IMR-90 (cell line): ENCODE results near the gene LHFPL6. TPM values are rescaled to one million over a fixed set of nuclear protein-coding genes. Genes with fewer than 3 reads are reported as not detected.

Experiments used
- ATAC-seq: fragments of 200-7000 bp; cut with Tn5 transposase; 2 replicates; pipeline ENCODE4 v1.9.1; 2020; ENCODE audit warnings: low read depth, mild to moderate bottlenecking, moderate library complexity
- BruUV-seq: library from RNA; stranded (reverse); fragments of 400-500 nt; replicated peaks from 2 replicates; lab custom pipeline; 2021; lab: Mats Ljungman, UMichigan
- CTCF ChIA-PET: fragments of 300-600 bp; formaldehyde crosslinking; extraction: SDS; loops from one replicate; lab custom pipeline; 2021; ENCODE audit warnings: antibody characterized with exemption; lab: Yijun Ruan, JAX
- POLR2A ChIA-PET: fragments of 300-600 bp; sonication (Branson Sonifier 250); formaldehyde crosslinking; loops from one replicate; lab custom pipeline; 2022; ENCODE audit warnings: antibody characterized with exemption; ENCODE audit not compliant: unreplicated experiment; lab: Charles Lee
- DNase-seq: peaks from one replicate; pipeline ENCODE4 v3.0.0; 2013
- H2AFZ ChIP-seq: replicated peaks from 2 replicates; pipeline ENCODE3; 2013; ENCODE audit warnings: low read length, mild to moderate bottlenecking; ENCODE audit not compliant: poor library complexity
- H2AK5ac ChIP-seq: 2 replicates; pipeline ENCODE4 v1.6.1; 2013; ENCODE audit warnings: low read depth, low read length, inconsistent platforms
- H2AK9ac ChIP-seq: replicated peaks from 2 replicates; pipeline ENCODE3; 2013; ENCODE audit warnings: mild to moderate bottlenecking, low read depth, low read length, moderate library complexity; ENCODE audit not compliant: poor library complexity
- H2BK120ac ChIP-seq: 2 replicates; pipeline ENCODE4 v1.6.1; 2013; ENCODE audit warnings: low read depth, low read length, inconsistent platforms
- H2BK15ac ChIP-seq: 3 replicates; pipeline ENCODE4 v1.6.1; 2013; ENCODE audit warnings: low read depth, low read length, inconsistent platforms
- H2BK20ac ChIP-seq: 2 replicates; pipeline ENCODE4 v1.6.1; 2013; ENCODE audit warnings: low read depth, mild to moderate bottlenecking, inconsistent platforms, low read length, moderate library complexity
- H2BK5ac ChIP-seq: 2 replicates; pipeline ENCODE4 v1.6.1; 2013; ENCODE audit warnings: mild to moderate bottlenecking, low read depth, low read length, inconsistent platforms; ENCODE audit not compliant: poor library complexity, severe bottlenecking
- H3K14ac ChIP-seq: replicated peaks from 2 replicates; pipeline ENCODE4 v1.6.1; 2013; ENCODE audit warnings: low read depth, low read length, inconsistent platforms
- H3K18ac ChIP-seq: 2 replicates; pipeline ENCODE4 v1.6.1; 2013; ENCODE audit warnings: low read depth, low read length, control low read depth
- H3K23ac ChIP-seq: 2 replicates; pipeline ENCODE4 v1.6.1; 2013; ENCODE audit warnings: low read depth, low read length, inconsistent platforms
- H3K27ac ChIP-seq: 2 replicates; pipeline ENCODE4 v1.5.1; 2013; ENCODE audit warnings: mild to moderate bottlenecking, control low read depth, low read length; ENCODE audit not compliant: insufficient read depth
- H3K27me3 ChIP-seq: 2 replicates; pipeline ENCODE4 v1.6.1; 2013; ENCODE audit warnings: low read length; ENCODE audit not compliant: control insufficient read depth, insufficient read depth
- H3K36me3 ChIP-seq: 2 replicates; pipeline ENCODE4 v1.6.1; 2013; ENCODE audit warnings: low read length, mixed read lengths; ENCODE audit not compliant: control insufficient read depth, insufficient read depth
- H3K4ac ChIP-seq: 2 replicates; pipeline ENCODE4 v1.6.1; 2013; ENCODE audit warnings: low read depth, low read length, inconsistent platforms
- H3K4me1 ChIP-seq: 2 replicates; pipeline ENCODE4 v1.6.1; 2013; ENCODE audit warnings: low read length, mixed read lengths; ENCODE audit not compliant: control insufficient read depth, insufficient read depth
- H3K4me2 ChIP-seq: 2 replicates; pipeline ENCODE4 v1.6.1; 2013; ENCODE audit warnings: low read depth, mild to moderate bottlenecking, control low read depth, low read length, moderate library complexity
- H3K4me3 ChIP-seq: 2 replicates; pipeline ENCODE4 v1.5.1; 2013; ENCODE audit warnings: low read depth, mild to moderate bottlenecking, control low read depth, low read length, moderate library complexity; ENCODE audit not compliant: insufficient read depth
- H3K56ac ChIP-seq: 2 replicates; pipeline ENCODE4 v1.6.1; 2013; ENCODE audit warnings: low read length, inconsistent platforms; ENCODE audit not compliant: insufficient read depth; ENCODE audit errors: extremely low read depth
- H3K79me1 ChIP-seq, 2 experiments: 2 replicates each; pipeline ENCODE4 v1.6.1; 2013; ENCODE audit warnings: low read length in 2 of 2, inconsistent platforms in 1 of 2, low read depth in 1 of 2
- H3K9ac ChIP-seq: 2 replicates; pipeline ENCODE4 v1.6.1; 2013; ENCODE audit warnings: low read depth, low read length, control low read depth
- H3K9me1 ChIP-seq: 2 replicates; pipeline ENCODE4 v1.6.1; 2013; ENCODE audit warnings: low read length, inconsistent platforms; ENCODE audit not compliant: insufficient read depth
- H3K9me3 ChIP-seq: 2 replicates; pipeline ENCODE4 v1.6.1; 2013; ENCODE audit warnings: low read length; ENCODE audit not compliant: control insufficient read depth, insufficient read depth
- H4K20me1 ChIP-seq: 2 replicates; pipeline ENCODE4 v1.6.1; 2013; ENCODE audit warnings: low read length, inconsistent platforms; ENCODE audit not compliant: insufficient read depth
- H4K5ac ChIP-seq: 2 replicates; pipeline ENCODE4 v1.6.1; 2013; ENCODE audit warnings: mild to moderate bottlenecking, low read depth, low read length, control low read depth
- H4K8ac ChIP-seq, 2 experiments: 2 replicates each; pipeline ENCODE4 v1.6.1; 2013; ENCODE audit warnings: low read depth in 2 of 2, low read length in 2 of 2, control low read depth in 1 of 2, inconsistent platforms in 1 of 2
- H4K91ac ChIP-seq: 2 replicates; pipeline ENCODE4 v1.6.1; 2013; ENCODE audit warnings: low read depth, low read length, inconsistent platforms; ENCODE audit not compliant: insufficient read depth
- POLR2A ChIP-seq: IDR thresholded peaks from 2 replicates; pipeline ENCODE4 v1.6.1; 2012; ENCODE audit warnings: mild to moderate bottlenecking, low read depth, low read length
- RCOR1 ChIP-seq: IDR thresholded peaks from 2 replicates; pipeline ENCODE4 v1.6.1; 2012; ENCODE audit warnings: mild to moderate bottlenecking, low read length, improper control_type of control experiment; ENCODE audit not compliant: insufficient replicate concordance
- WGBS, 2 experiments: methylation state at CpG; one replicate each; pipeline versions ENCODE4 v1.1.5 to v1.1.7; 2013; ENCODE audit warnings: missing lambda C conversion rate in 2 of 2; ENCODE audit not compliant: insufficient read length in 1 of 2; ENCODE audit errors: extremely low coverage in 2 of 2; 5-methylcytosine and 5-hydroxymethylcytosine counted together
- dilution Hi-C: fragments of 300-500 bp; cut with HindIII; formaldehyde crosslinking; loops from one replicate; pipeline ENCODE4 v1.14.3; 2018; ENCODE audit warnings: low sequenced_read_pairs; ENCODE audit not compliant: unreplicated experiment
- in situ Hi-C: fragments of 300-500 bp; cut with MboI; formaldehyde crosslinking; loops from 3 replicates; pipeline ENCODE4 v1.14.3; 2019; ENCODE audit warnings: low sequenced_read_pairs, inconsistent platforms, mixed read lengths
- intact Hi-C: fragments of 100-400 bp; cut with micrococcal nuclease; formaldehyde crosslinking; loops from 2 replicates; pipeline ENCODE4 v1.10.0; 2022
- polyA plus RNA-seq, 3 experiments: library from polyadenylated mRNA; depleted of rRNA; stranded (reverse); fragments of >200 nt; gene quantifications; 2 replicates each; pipeline ENCODE4 v1.2.3, GENCODE V29; 2012; ENCODE audit warnings: low replicate concordance in 1 of 3
- total RNA-seq: library from RNA; depleted of rRNA; stranded (reverse); fragments of >200 nt; gene quantifications from 2 replicates; pipeline ENCODE4 v1.2.3, GENCODE V29; 2012

The LHFPL6 gene
- total and polyA plus RNA-seq, 2 of the 4 experiments (the other 2 are of a cell fraction): 24.7 to 36.1 TPM

DNA sequence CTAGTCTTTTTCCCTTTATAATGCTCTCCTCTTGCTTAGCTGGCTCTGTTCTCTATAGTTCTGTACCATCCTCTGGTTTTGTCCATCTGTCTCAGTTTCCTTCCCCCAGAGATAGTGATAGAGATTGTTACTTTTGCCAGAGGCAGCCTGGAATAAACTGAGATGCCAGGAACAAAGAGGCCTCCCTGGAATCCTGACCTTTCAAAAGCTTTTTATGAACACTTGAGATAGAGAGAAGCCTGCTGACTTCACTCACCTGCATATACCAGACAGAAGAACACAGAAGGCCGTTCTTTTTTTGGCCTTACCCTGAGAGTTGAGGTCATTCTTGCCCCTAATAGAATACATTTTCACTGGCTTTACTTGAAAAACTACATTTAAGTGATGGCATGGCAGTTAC is 150.2 kb downstream of the LHFPL6 start:
- TF ChIP-seq POLR2A: no peak
- TF ChIP-seq RCOR1: no peak
- Histone ChIP-seq H2AFZ (no peak overlapping the region), H2BK15ac (no peak overlapping the region), H3K9me1 (peaks cover 3% of the 10 kb centered on the region; the same call in 1 of the 2 replicates), H2AK9ac (no peak overlapping the region), H3K27ac (no peak overlapping the region), H2BK20ac (no peak overlapping the region), H3K18ac (no peak overlapping the region), H4K8ac (no peak overlapping the region), H4K91ac (no peak overlapping the region), H3K4me1 (peaks cover 4% of the 10 kb centered on the region), H3K4me2 (no peak overlapping the region), H4K20me1 (no peaks in the 10 kb centered on the region), H3K14ac (no peak overlapping the region), H3K56ac (no peak overlapping the region), H3K23ac (no peak overlapping the region), H3K4me3 (no peak overlapping the region), H2AK5ac (no peak overlapping the region), H4K5ac (no peak overlapping the region), H3K36me3 (no peaks in the 10 kb centered on the region), H2BK120ac (no peak overlapping the region), H3K9me3 (no peaks in the 10 kb centered on the region), H3K27me3 (no peaks in the 10 kb centered on the region), H3K9ac (no peak overlapping the region), H3K4ac (no peak overlapping the region), H3K79me1 (peaks cover 7 to 19% of the 10 kb centered on the region in 2 experiments; a peak in 2 of 4 replicates), H2BK5ac (no peak overlapping the region)
- ChIA-PET POLR2A (no interaction called here), CTCF (no interaction called here)
- no peak for DNase-seq
- in situ Hi-C loops: no loop called here
- ATAC-seq: no peak
- dilution Hi-C loops: no loop called here
- intact Hi-C loops: no loop called here
- no CpG with 5 or more reads among the region's 1 CpG for WGBS, 2 experiments
- BruUV-seq: no TSS peak
